HG03342 (cell line): ENCODE data around the gene MIER2.
"Not testable (repeated sequence)": the region's sequence is repeated elsewhere in the genome, so short reads cannot be mapped to it uniquely, and the experiment has no call there.

Experiments used
- ATAC-seq: cut with Tn5 transposase; IDR thresholded peaks from one replicate; pipeline ENCODE4 v1.9.1; 2021; ENCODE audit warnings: mild to moderate bottlenecking, moderate library complexity; ENCODE audit not compliant: unreplicated experiment

The MIER2 gene

GRCh38 chr19:362683-363082, 18.1 kb upstream of the MIER2 start:
- no peak for ATAC-seq

GRCh38 chr19:362154-362553, 17.6 kb upstream of the MIER2 start:
- no peak for ATAC-seq

GRCh38 chr19:359653-359925, 15.0 kb upstream of the MIER2 start:
- ATAC-seq = no peak

GRCh38 chr19:355536-355935, 10.9 kb upstream of the MIER2 start:
- not testable (repeated sequence) for ATAC-seq

- no peak for ATAC-seq
Measured at GRCh38 chr19:355134-355533, 10.5 kb upstream of the MIER2 start.

- ATAC-seq = no peak
Measured at GRCh38 chr19:351976-352625, 7.5 kb upstream of the MIER2 start.

- ATAC-seq = no peak
Measured at GRCh38 chr19:347946-348861, 3.6 kb upstream of the MIER2 start.

- ATAC-seq = no peak
Measured at GRCh38 chr19:345320-345879, 804 bp upstream of the MIER2 start.

- peak; percentile 24 for ATAC-seq
Measured at GRCh38 chr19:343941-344624, 513 bp downstream of the MIER2 start.

GRCh38 chr19:343451-343931, 1.1 kb downstream of the MIER2 start:
- ATAC-seq = no peak

- no peak for ATAC-seq
Measured at GRCh38 chr19:342801-343421, 1.7 kb downstream of the MIER2 start.

GRCh38 chr19:342128-342455, 2.5 kb downstream of the MIER2 start:
- ATAC-seq = no peak

- ATAC-seq = no peak
Measured at GRCh38 chr19:341386-342127, 3.0 kb downstream of the MIER2 start.

GRCh38 chr19:340620-341385, 3.8 kb downstream of the MIER2 start:
- no peak for ATAC-seq

- no peak for ATAC-seq
Measured at GRCh38 chr19:339262-339887, 5.2 kb downstream of the MIER2 start.

GRCh38 chr19:338421-338820, 6.2 kb downstream of the MIER2 start:
- no peak for ATAC-seq

GRCh38 chr19:336067-336614, 8.5 kb downstream of the MIER2 start:
- ATAC-seq = no peak

GRCh38 chr19:335486-336066, 9.0 kb downstream of the MIER2 start:
- no peak for ATAC-seq

GRCh38 chr19:335072-335471, 9.5 kb downstream of the MIER2 start:
- no peak for ATAC-seq
